ENCODE results near the gene STRIP1. TPM values are rescaled to one million over a fixed set of nuclear protein-coding genes. Genes with fewer than 3 reads are reported as not detected.

Gene STRIP1
- total RNA-seq, 1 donor from 2014 or later, result 44.5 TPM

DNA sequence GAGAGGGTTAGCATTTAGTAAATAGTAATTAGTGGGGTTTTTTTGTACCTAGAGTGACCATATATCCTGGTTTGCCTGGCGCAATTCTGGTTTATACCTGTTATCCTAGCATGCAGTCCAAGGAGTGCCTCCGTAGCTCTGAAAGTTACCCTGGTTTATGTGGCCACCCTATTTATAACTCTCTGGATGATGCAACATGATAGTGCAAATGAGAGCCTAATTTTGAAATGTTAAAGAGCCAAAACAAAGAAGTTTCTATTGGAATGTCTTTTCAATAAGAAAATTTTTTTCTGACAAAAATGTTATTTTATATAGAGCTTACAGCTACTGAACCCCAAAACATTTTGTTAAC lies 44.1 kb upstream of the STRIP1 start:
- TF ChIP-seq, protein P1, sequence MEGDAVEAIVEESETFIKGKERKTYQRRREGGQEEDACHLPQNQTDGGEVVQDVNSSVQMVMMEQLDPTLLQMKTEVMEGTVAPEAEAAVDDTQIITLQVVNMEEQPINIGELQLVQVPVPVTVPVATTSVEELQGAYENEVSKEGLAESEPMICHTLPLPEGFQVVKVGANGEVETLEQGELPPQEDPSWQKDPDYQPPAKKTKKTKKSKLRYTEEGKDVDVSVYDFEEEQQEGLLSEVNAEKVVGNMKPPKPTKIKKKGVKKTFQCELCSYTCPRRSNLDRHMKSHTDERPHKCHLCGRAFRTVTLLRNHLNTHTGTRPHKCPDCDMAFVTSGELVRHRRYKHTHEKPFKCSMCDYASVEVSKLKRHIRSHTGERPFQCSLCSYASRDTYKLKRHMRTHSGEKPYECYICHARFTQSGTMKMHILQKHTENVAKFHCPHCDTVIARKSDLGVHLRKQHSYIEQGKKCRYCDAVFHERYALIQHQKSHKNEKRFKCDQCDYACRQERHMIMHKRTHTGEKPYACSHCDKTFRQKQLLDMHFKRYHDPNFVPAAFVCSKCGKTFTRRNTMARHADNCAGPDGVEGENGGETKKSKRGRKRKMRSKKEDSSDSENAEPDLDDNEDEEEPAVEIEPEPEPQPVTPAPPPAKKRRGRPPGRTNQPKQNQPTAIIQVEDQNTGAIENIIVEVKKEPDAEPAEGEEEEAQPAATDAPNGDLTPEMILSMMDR (IDR thresholded peaks at IDR 0.05; ENCODE audit: insufficient read depth, low read length, severe bottlenecking), result no peak
- H3K4me3 ChIP-seq (ENCODE audit: low read depth, low read length), result no peak overlapping the region
- no peak for FAIRE-seq
- DNase-seq (ENCODE audit: low read depth), result no peak
- no peaks in the 10 kb centered on the region for H3K27me3 ChIP-seq (ENCODE audit: control insufficient read depth, insufficient read depth, low read length)
- H3K36me3 ChIP-seq (ENCODE audit: control insufficient read depth, insufficient read depth, low read length), result peaks cover 2% of the 10 kb centered on the region

DNA sequence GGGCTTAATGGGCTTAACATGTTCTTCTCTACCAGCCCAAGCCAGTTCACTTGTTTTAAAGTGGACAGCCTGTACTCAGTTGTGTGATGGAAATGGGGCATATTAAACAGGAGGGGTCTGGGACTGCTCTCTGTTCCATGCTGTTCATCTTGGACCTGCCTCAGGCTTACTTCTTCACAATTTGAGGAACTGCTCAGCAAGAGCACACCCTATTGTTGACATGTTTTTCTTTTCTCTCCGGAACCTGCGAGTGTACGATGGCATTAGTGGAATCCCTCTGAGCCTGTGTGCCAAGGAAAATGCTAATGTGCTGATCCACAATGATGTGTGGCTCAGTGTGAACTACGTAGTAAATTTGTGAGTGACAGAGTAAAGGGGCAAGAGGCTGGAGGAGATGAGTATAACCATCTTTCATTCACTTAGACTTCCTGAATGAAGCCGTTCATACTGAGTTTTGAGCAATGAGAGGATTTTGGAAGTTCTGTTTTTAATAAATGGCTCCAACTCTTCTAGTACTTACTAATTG lies 43.0 kb upstream of the STRIP1 start:
- FAIRE-seq (peak; percentile 43), DNase-seq (ENCODE audit: low read depth) (no peak)
- H3K36me3 ChIP-seq (ENCODE audit: control insufficient read depth, insufficient read depth, low read length), result peaks cover 2% of the 10 kb centered on the region
- TF ChIP-seq, protein P1 (IDR thresholded peaks at IDR 0.05; ENCODE audit: insufficient read depth, low read length, severe bottlenecking), result no peak
- H3K4me3 ChIP-seq (ENCODE audit: low read depth, low read length), result no peak overlapping the region
- no peaks in the 10 kb centered on the region for H3K27me3 ChIP-seq (ENCODE audit: control insufficient read depth, insufficient read depth, low read length)

DNA sequence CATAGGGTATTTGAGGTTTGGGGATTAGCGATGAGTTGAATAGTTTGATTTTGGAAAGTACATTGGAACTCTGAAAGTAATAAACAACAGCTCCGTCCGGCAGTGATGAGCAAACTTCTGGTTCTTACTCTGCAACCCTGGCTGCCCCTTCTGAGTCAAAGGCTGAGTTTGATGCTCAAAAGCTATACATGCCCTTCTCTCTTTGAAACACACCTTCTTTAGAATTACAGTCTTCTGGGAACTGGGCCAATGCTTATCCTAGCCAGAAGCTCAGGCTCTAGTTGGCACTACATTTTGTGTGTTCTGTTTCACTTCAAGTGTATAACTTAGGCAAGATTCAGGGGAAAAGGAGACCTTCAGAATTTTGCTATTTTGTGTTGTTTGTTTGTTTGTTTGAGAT lies 40.5 kb upstream of the STRIP1 start:
- FAIRE-seq (no peak), DNase-seq (ENCODE audit: low read depth) (no peak)
- H3K4me3 ChIP-seq (ENCODE audit: low read depth, low read length), result no peak overlapping the region
- TF ChIP-seq, protein P1 (IDR thresholded peaks at IDR 0.05; ENCODE audit: insufficient read depth, low read length, severe bottlenecking), result no peak
- no peaks in the 10 kb centered on the region for H3K27me3 ChIP-seq (ENCODE audit: control insufficient read depth, insufficient read depth, low read length)
- peaks cover 2% of the 10 kb centered on the region for H3K36me3 ChIP-seq (ENCODE audit: control insufficient read depth, insufficient read depth, low read length)

DNA sequence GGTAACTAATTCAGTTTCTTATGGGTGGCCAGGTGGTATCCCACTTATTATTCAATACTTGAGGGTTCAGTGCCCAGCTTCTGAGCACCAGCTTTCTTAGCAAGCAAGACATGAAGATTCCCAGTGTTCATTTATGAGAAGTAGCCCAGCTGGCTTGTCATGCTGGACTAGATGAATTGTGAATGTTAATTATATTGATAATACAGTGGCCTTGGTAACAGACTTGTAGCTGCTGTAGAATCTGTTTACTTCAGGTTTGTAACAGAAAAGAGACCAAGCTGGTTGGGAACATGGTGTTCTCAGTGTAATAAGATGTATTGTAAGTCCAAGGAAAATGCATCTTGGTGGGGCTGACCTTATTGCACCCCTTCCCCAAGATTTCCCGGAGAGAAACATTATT lies 39.8 kb upstream of the STRIP1 start:
- peaks cover 2% of the 10 kb centered on the region for H3K36me3 ChIP-seq (ENCODE audit: control insufficient read depth, insufficient read depth, low read length)

DNA sequence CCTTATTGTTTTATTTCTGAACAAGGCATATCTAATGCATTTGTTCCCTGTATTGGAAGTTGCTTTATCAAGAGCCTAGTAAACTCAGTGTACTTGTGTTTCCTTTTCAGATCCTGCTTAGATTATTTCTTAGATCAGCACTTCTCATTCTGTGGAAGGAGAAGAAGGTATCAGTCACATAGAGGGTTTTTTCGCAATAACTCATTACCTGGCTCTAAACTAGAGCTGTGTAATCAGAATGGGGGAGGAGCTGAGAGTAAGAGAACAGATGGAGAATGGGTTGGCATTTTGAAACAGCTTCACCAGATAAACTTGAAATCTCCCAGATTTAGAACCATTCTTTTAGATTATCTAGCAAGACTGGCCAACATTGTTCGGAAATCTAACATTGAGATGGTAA lies 38.9 kb upstream of the STRIP1 start:
- Histone ChIP-seq H3K27me3 (ENCODE audit: control insufficient read depth, insufficient read depth, low read length) (no peaks in the 10 kb centered on the region), H3K4me3 (ENCODE audit: low read depth, low read length) (no peak overlapping the region), H3K36me3 (ENCODE audit: control insufficient read depth, insufficient read depth, low read length) (peaks cover 2% of the 10 kb centered on the region)
- peak; percentile 59 for DNase-seq (ENCODE audit: low read depth)
- FAIRE-seq, result no peak
- TF ChIP-seq, protein P1 (IDR thresholded peaks at IDR 0.05; ENCODE audit: insufficient read depth, low read length, severe bottlenecking), result no peak

More for the DNA sequence above, 39.8 kb upstream of the STRIP1 start:
- no peak overlapping the region for H3K4me3 ChIP-seq (ENCODE audit: low read depth, low read length)
- TF ChIP-seq, protein P1 (IDR thresholded peaks at IDR 0.05; ENCODE audit: insufficient read depth, low read length, severe bottlenecking), result no peak
- no peaks in the 10 kb centered on the region for H3K27me3 ChIP-seq (ENCODE audit: control insufficient read depth, insufficient read depth, low read length)
- FAIRE-seq (no peak), DNase-seq (ENCODE audit: low read depth) (no peak)

DNA sequence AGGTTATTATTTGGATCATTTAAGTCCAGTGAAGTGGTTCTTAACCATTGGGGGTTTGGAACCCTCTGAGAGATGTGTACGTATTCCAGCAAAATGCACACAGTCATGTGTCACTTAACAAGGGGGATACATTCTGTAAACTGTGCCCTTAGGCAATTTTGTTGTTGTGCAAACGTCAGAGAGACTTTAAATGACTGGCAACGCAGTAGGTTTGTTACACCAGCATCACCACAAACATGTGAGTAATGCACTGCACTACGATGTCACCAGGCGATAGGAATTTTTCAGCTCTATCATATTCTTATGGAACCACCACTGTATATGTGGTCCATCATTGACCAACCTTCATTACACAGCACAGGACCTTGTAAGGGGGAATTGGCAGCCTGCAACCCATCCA lies 37.9 kb upstream of the STRIP1 start:
- TF ChIP-seq, protein P1 (IDR thresholded peaks at IDR 0.05; ENCODE audit: insufficient read depth, low read length, severe bottlenecking), result no peak
- H3K27me3 ChIP-seq (ENCODE audit: control insufficient read depth, insufficient read depth, low read length), result no peaks in the 10 kb centered on the region
- no peaks in the 10 kb centered on the region for H3K36me3 ChIP-seq (ENCODE audit: control insufficient read depth, insufficient read depth, low read length)
- H3K4me3 ChIP-seq (ENCODE audit: low read depth, low read length), result no peak overlapping the region
- DNase-seq (ENCODE audit: low read depth), result no peak
- no peak for FAIRE-seq

Measured in bronchial epithelial cell (primary cell).